Suprapubic skin (tissue), 4 donors: ENCODE results near the gene SMARCA2. TPM values are rescaled to one million over a fixed set of nuclear protein-coding genes. Genes with fewer than 3 reads are reported as not detected.

Experiments used
- DNase-seq, 2 donors: peaks; one replicate each; pipeline ENCODE4 v3.0.0-alpha.2; 2019; ENCODE audit warnings: low spot score in 2 of 2
- H3K27ac ChIP-seq: fragments of 200-600 bp; sonication (generic); one replicate; pipeline ENCODE4 v1.5.1; 2019
- H3K27me3 ChIP-seq: fragments of 200-600 bp; sonication (generic); one replicate; pipeline ENCODE4 v1.5.1; 2019
- H3K36me3 ChIP-seq: fragments of 200-600 bp; sonication (generic); one replicate; pipeline ENCODE4 v1.5.1; 2019
- H3K4me1 ChIP-seq: fragments of 200-600 bp; sonication (generic); one replicate; pipeline ENCODE4 v1.5.1; 2019
- H3K4me3 ChIP-seq: fragments of 200-600 bp; sonication (generic); one replicate; pipeline ENCODE4 v1.5.1; 2019; ENCODE audit warnings: mild to moderate bottlenecking
- H3K9me3 ChIP-seq: fragments of 200-600 bp; sonication (generic); one replicate; pipeline ENCODE4 v1.5.1; 2019
- CTCF ChIP-seq, 2 donors: fragments of 200-600 bp in 1 of 2; fragments of 450-650 bp in 1 of 2; sonication (generic) in 1 of 2; IDR thresholded peaks; one replicate each; pipeline ENCODE4 v1.5.1; 2016 to 2019; ENCODE audit warnings: antibody characterized with exemption in 2 of 2, mild to moderate bottlenecking in 1 of 2, moderate library complexity in 1 of 2
- EP300 ChIP-seq: sonication (generic); formaldehyde crosslinking; IDR thresholded peaks from one replicate; pipeline ENCODE4 v1.6.1; 2017; ENCODE audit warnings: antibody characterized with exemption
- POLR2A ChIP-seq, 2 donors: fragments of 450-650 bp; IDR thresholded peaks; one replicate each; pipeline ENCODE4 v1.6.1; 2017; ENCODE audit warnings: antibody characterized with exemption in 2 of 2, mild to moderate bottlenecking in 2 of 2, moderate library complexity in 2 of 2
- POLR2AphosphoS5 ChIP-seq, 3 donors: sonication (generic); formaldehyde crosslinking; IDR thresholded peaks; one replicate each; pipeline ENCODE4 v1.6.1; 2017; ENCODE audit warnings: antibody characterized with exemption in 3 of 3
- WGBS: methylation state at CpG from one replicate; pipeline ENCODE4 v1.1.5; 2018; 5-methylcytosine and 5-hydroxymethylcytosine counted together
- total RNA-seq, 4 donors: library from RNA; depleted of rRNA; stranded (reverse); fragments of >200 nt; gene quantifications; one replicate each; pipeline ENCODE4 v1.1.0, GENCODE V29; 2016

SMARCA2 gene
- total RNA-seq, 4 donors from 2014 or later, result 88.9 to 236 (median 140) TPM

- no peaks in the 10 kb centered on the region for H3K9me3 ChIP-seq
- DNase-seq, result no peak
- 39% methylated on average over 2 of the region's 2 CpGs for WGBS
- peaks cover 23% of the 10 kb centered on the region for H3K36me3 ChIP-seq
- no peak overlapping the region for H3K27ac ChIP-seq
- no peak for TF ChIP-seq POLR2AphosphoS5 (IDR thresholded peaks at IDR 0.05)
- no peak for TF ChIP-seq CTCF (IDR thresholded peaks at IDR 0.05)
- no peak for TF ChIP-seq POLR2A (IDR thresholded peaks at IDR 0.05)
- TF ChIP-seq EP300, result no peak
- H3K4me1 ChIP-seq, result peaks cover 78% of the 10 kb centered on the region
- H3K4me3 ChIP-seq, result no peak overlapping the region
- no peaks in the 10 kb centered on the region for H3K27me3 ChIP-seq
Measured at GRCh38 chr9:2029666-2030170, 14.6 kb downstream of the SMARCA2 start.

GRCh38 chr9:2032234-2032633 is 17.1 kb downstream of the SMARCA2 start:
- peaks cover 53% of the 10 kb centered on the region for H3K4me1 ChIP-seq
- no peak overlapping the region for H3K4me3 ChIP-seq
- peaks cover 29% of the 10 kb centered on the region for H3K36me3 ChIP-seq
- no peaks in the 10 kb centered on the region for H3K27me3 ChIP-seq
- no peaks in the 10 kb centered on the region for H3K9me3 ChIP-seq
- TF ChIP-seq POLR2AphosphoS5 (IDR thresholded peaks at IDR 0.05), result no peak
- TF ChIP-seq EP300, result no peak
- no peak for TF ChIP-seq POLR2A (IDR thresholded peaks at IDR 0.05)
- TF ChIP-seq CTCF (IDR thresholded peaks at IDR 0.05), result no peak
- WGBS, result 48% methylated on average over 5 of the region's 5 CpGs
- DNase-seq, result no peak
- no peak overlapping the region for H3K27ac ChIP-seq

- H3K27me3 ChIP-seq, result no peaks in the 10 kb centered on the region
- TF ChIP-seq POLR2AphosphoS5 (IDR thresholded peaks at IDR 0.05), result no peak
- TF ChIP-seq EP300, result no peak
- no peak for TF ChIP-seq POLR2A (IDR thresholded peaks at IDR 0.05)
- no peak for TF ChIP-seq CTCF (IDR thresholded peaks at IDR 0.05)
- H3K4me1 ChIP-seq, result peaks cover 22% of the 10 kb centered on the region
- no peak overlapping the region for H3K27ac ChIP-seq
- no peak overlapping the region for H3K4me3 ChIP-seq
- no peak for DNase-seq
- H3K9me3 ChIP-seq, result no peaks in the 10 kb centered on the region
- peaks cover 66% of the 10 kb centered on the region for H3K36me3 ChIP-seq
- 82% methylated on average over 4 of the region's 4 CpGs for WGBS
Measured at GRCh38 chr9:2036844-2037243, 21.7 kb downstream of the SMARCA2 start.

GRCh38 chr9:2039294-2040180 is 24.4 kb downstream of the SMARCA2 start:
- no peaks in the 10 kb centered on the region for H3K9me3 ChIP-seq
- 86% methylated on average over 14 of the region's 20 CpGs for WGBS
- DNase-seq, result no peak
- peaks cover 15% of the 10 kb centered on the region for H3K4me1 ChIP-seq
- no peak overlapping the region for H3K27ac ChIP-seq
- TF ChIP-seq CTCF (IDR thresholded peaks at IDR 0.05), result no peak
- no peak for TF ChIP-seq EP300
- no peak for TF ChIP-seq POLR2AphosphoS5 (IDR thresholded peaks at IDR 0.05)
- H3K4me3 ChIP-seq, result no peak overlapping the region
- peaks cover 57% of the 10 kb centered on the region for H3K36me3 ChIP-seq
- H3K27me3 ChIP-seq, result no peaks in the 10 kb centered on the region

GRCh38 chr9:2040828-2041227 is 25.7 kb downstream of the SMARCA2 start:
- peaks cover 15% of the 10 kb centered on the region for H3K4me1 ChIP-seq
- TF ChIP-seq POLR2A (IDR thresholded peaks at IDR 0.05), result no peak
- TF ChIP-seq POLR2AphosphoS5 (IDR thresholded peaks at IDR 0.05), result no peak
- no peak for TF ChIP-seq EP300
- no peak for TF ChIP-seq CTCF (IDR thresholded peaks at IDR 0.05)
- no peak overlapping the region for H3K27ac ChIP-seq
- H3K36me3 ChIP-seq, result peaks cover 54% of the 10 kb centered on the region
- H3K4me3 ChIP-seq, result no peak overlapping the region
- H3K9me3 ChIP-seq, result no peaks in the 10 kb centered on the region
- no peak for DNase-seq
- no peaks in the 10 kb centered on the region for H3K27me3 ChIP-seq
- WGBS, result 80% methylated on average over 3 of the region's 3 CpGs
